ENCODE results near the gene MS4A4E.
"Not testable (repeated sequence)": the region's sequence is repeated elsewhere in the genome, so short reads cannot be mapped to it uniquely, and the experiment has no call there.

The MS4A4E gene

DNA sequence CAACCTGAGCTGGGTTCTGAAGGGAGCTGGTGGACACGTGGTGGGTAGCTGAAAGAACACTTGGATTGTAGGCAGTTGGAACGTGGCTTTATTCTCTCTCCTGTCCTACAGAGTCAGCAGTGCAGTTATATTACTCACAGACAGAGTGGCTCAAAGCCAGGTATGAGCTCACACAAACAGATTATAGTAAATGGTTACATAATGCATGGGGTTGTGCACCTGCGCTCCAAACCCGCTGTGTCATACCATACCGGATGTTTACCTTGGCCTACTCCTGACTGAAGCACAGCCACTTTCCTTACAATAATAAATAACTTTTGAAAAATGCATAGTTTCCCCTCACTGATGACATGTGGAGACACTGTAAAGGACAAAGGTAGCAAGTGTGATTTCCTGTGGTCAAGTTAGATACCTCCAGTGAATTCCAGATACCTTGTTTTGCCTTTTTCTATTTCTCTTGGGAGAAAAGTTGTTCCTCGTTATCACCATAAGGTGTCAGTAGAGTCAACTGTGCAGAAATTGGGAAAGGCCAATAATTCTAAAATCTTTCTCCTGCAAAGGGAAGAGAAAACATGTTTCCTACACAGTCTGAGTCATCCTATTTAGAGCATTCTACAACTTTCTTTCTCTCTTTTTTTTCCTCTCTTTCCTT, 73.5 kb downstream of the MS4A4E start:
- DNase-seq = no peak

- DNase-seq = no peak
These were observed 74.6 kb downstream of the MS4A4E start for GRCh38 chr11:60168306-60168705.

GRCh38 chr11:60165951-60166350, 77.0 kb downstream of the MS4A4E start:
- DNase-seq = no peak

DNA sequence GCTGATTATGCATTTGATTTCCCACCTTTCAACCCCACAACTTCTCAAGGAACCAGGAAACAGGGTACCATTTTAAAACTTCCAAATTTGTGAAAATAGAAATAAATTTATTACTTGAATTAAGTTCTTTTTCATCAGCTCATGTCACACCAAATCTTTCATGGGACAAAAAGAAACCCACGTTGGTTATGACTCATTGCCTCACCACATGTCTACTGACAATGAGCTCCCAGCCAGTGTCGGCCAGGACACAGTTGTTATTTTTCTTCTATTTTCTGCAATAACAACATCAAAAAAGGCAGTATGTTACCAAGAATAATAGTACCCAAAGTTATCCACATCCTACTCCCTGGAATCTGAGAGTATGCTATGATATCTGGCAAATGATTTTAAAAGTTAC, 77.4 kb downstream of the MS4A4E start:
- DNase-seq = no peak

GRCh38 chr11:60164550-60165075, 78.3 kb downstream of the MS4A4E start:
- DNase-seq = no peak

DNA sequence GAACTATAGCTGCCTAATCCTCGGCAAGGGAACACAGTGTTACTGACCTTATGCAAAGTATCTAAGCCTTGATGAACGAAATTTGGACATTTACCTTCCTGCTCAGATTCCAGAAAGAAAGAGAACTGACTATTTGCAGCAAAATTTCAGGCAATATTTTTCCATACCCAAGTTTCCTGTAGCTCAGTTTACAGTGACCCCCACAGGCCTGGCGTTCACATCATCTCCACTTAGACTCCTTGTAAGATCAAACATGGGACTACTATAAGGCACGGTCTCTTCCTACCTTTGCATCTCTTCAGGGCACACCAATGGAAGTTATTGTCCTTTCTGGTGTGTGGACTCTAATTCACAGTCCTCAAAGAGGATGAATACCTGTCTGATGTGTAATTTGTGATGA, 81.2 kb downstream of the MS4A4E start:
- DNase-seq = no peak

GRCh38 chr11:60161107-60161506, 81.8 kb downstream of the MS4A4E start:
- DNase-seq = no peak

GRCh38 chr11:60159868-60160267, 83.1 kb downstream of the MS4A4E start:
- DNase-seq = no peak

- DNase-seq = no peak
These were observed 83.7 kb downstream of the MS4A4E start for GRCh38 chr11:60159284-60159683.

- no peak for DNase-seq
These were observed 84.3 kb downstream of the MS4A4E start for GRCh38 chr11:60158636-60159035.

DNA sequence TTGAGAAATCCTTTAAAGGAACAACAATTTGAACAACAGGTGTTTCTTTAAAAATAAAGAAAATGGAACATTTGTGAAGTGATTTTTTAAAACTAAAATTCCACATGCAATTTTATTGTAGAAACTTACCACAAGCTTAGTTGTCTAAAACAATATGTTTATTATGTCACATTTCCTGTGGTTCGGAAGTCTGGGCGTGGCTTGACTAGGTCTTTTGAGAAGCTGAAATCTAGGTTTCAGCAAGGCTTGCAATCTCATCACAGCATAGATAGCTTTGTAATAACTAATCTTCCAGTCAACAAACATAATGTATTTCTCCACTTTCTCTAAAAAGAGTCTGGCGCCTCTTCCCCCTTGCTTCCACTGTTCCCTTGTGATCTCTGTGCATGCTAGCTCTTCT, 87.0 kb downstream of the MS4A4E start:
- DNase-seq = no peak

DNA sequence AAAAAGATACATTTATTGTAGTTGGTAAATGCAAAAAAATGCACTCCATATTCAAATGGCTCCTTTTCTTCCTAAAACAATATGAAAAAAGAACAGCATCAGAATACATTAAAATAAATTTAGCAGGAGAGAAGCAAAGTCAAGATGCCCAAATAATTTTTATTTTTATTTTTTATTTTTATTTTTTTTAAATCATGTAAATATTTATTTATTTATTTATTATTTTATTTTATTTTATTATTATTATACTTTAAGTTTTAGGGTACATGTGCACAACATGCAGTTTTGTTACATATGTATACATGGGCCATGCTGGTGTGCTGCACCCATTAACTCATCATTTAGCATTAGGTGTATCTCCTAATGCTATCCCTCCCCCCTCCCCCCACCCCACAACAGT, 90.2 kb downstream of the MS4A4E start:
- not testable (repeated sequence) for DNase-seq

- DNase-seq = no peak
These were observed 92.7 kb downstream of the MS4A4E start for GRCh38 chr11:60150279-60150678.
